WI38 (cell line): ENCODE data around the gene SYNGR2.

Experiments used
- H3K4me3 ChIP-seq: 2 replicates; pipeline ENCODE4 v1.5.1; 2011; ENCODE audit warnings: low read depth, mild to moderate bottlenecking, control low read depth, low read length
- TF ChIP-seq, protein P1 (sequence below): IDR thresholded peaks from 2 replicates; pipeline ENCODE4 v1.5.1; 2012; ENCODE audit warnings: low read depth, mild to moderate bottlenecking, control low read depth, low read length

The SYNGR2 gene

DNA sequence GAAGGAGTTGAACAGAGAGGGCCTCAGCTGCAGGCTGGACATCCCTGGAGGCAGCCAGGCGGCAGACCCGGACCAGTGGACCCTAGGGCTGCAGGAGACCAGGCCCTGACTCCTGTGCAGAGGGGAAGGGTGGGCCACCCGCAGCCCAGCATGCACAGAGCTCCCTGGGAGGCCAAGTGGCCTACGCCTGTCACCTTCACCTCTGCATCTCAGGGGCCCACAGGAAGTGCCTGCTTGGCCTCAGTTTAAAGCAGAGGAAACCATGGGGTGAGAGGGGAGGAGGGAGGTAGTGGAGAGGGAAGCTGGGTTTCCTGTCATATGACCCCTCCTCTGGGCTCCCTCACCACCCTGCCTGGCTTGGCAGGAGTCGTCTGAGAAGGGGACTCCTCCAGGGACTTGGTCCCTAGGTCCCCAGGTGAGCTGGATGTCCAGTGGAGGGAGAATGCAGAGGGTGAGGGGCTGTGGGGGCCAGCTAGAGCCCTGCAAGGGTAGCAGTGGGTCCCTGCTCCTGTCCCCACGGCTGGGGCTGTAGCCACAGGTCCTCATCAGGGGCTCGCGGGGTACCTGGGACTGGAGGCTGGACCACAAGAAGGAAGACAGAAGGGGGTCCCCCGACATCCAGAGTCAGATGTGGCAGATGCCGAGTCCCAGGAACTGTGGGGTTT lies 37.8 kb upstream of the SYNGR2 start, which contains the start of gene TMC8:
Gene TMC8, plus strand, starts transcription at position 335 of the 665 bp plus-strand sequence. CDS start 818 bp downstream, outside the sequence.
- TF ChIP-seq, protein P1, sequence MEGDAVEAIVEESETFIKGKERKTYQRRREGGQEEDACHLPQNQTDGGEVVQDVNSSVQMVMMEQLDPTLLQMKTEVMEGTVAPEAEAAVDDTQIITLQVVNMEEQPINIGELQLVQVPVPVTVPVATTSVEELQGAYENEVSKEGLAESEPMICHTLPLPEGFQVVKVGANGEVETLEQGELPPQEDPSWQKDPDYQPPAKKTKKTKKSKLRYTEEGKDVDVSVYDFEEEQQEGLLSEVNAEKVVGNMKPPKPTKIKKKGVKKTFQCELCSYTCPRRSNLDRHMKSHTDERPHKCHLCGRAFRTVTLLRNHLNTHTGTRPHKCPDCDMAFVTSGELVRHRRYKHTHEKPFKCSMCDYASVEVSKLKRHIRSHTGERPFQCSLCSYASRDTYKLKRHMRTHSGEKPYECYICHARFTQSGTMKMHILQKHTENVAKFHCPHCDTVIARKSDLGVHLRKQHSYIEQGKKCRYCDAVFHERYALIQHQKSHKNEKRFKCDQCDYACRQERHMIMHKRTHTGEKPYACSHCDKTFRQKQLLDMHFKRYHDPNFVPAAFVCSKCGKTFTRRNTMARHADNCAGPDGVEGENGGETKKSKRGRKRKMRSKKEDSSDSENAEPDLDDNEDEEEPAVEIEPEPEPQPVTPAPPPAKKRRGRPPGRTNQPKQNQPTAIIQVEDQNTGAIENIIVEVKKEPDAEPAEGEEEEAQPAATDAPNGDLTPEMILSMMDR = no peak
- no peak within 1 kb of the TSS for H3K4me3 ChIP-seq

DNA sequence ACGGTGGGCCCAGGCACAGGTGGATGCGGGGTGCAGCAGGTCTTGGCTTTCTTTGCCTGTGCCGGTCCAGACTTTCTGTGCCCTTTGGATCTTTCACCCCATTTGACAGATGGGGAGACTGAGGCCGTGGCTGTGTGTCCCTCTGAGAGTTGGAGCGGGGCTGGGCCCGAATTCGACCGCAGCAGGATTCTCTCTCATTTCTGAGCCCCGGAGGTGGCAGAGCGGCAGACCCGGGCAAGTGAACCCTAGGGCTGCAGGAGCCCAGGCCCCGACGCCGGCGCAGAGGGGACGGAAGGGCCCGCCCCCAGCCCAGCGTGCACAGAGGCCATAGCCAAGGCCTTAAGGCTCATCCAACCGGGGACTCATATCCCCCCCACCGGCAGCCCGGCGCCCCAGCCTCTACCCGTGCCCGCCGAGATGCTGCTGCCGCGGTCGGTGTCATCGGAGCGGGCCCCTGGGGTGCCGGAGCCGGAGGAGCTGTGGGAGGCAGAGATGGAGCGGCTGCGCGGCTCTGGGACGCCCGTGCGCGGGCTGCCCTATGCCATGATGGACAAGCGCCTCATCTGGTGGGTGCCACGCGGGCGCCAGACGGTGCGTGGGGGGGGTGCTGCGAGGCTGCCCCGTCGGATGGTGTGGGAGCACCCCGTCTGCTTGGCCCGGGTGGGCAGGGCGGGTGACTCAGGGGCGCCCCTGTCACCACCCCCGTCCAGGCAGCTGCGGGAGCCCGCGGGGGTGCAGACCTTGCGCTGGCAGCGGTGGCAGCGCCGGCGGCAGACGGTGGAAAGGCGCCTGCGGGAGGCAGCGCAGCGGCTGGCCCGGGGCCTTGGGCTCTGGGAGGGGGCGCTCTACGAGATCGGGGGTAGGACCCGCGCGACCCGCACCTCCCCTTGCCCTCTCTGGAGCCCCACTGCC lies 37.0 kb upstream of the SYNGR2 start:
- TF ChIP-seq, protein P1 = no peak
- H3K4me3 ChIP-seq = no peak overlapping the region

DNA sequence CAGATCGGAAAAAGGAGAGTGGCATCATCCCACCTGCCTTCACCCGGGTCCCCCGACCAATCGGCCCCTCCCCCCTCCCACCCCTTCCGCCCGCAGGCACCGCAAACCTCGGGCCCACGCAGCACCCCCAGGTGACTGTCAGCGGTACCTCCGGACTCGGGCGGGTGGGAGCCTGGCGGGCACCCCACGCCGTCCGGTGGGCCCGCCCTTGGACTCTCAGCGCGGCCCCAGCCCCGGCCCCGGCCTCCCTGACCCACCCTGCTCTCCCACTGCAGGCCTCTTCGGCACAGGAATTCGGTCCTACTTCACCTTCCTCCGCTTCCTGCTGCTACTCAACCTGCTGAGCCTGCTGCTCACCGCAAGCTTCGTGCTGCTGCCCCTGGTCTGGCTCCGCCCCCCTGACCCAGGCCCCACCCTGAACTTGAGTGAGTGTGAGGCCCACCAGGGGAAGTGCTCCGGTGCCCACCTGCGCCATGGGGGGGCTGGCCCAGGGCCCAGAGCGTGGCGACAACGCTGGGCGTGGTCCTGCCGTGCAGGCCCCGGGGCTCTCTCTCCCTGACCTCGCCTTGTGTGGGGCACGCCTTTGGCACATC lies 36.2 kb upstream of the SYNGR2 start:
- TF ChIP-seq, protein P1 = no peak
- H3K4me3 ChIP-seq = no peak overlapping the region

DNA sequence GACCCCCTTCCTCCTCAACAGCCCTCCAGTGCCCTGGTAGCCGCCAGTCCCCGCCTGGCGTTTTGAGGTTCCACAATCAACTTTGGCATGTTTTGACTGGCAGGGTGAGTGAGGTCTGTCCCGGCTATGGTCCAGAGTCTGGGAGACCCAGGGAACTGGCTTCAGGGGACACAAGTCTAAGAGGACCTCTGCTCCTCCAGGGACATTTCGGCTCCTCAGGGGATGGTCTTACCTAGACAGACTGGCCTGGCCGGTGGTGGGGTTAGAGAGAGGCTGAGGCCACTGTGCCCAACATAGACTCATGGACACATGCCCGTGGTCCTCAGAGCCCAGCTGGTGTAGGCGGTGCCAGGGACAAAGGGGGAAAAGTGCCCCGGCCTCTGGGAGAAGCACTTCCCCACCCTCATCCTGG lies 35.6 kb upstream of the SYNGR2 start:
- TF ChIP-seq, protein P1 = no peak
- no peak overlapping the region for H3K4me3 ChIP-seq

DNA sequence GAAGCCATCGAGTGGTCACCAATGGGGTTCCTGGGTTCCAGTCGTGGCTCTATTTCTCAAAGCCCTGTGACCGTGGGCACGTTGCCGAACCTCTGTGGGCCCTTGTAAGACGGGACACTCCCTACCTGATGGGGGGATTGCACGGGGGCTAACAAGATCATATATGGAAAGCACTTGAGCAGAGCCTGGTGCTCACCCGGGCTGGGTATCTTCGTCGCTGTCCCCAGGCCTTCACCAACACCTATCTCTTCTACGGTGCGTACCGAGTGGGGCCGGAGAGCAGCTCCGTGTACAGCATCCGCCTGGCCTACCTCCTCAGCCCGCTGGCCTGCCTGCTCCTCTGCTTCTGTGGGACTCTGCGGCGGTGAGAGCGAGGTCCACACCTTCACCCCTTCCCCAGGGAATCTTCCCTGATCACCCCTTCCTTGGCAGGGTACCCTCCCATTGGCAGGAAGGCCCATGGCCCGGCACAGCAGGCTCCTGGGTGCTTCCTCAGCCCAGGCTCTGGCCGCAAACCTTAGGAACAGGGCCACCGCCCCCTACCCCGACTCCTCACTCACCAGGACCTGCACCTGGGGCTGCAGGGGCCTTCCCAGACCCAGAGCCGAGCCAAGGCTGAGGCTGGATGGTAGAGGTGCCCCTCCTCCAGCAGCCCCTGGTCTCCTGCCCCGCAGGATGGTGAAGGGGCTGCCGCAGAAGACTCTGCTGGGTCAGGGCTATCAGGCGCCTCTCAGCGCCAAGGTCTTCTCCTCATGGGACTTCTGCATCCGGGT lies 35.0 kb upstream of the SYNGR2 start:
- H3K4me3 ChIP-seq = no peak overlapping the region

More for the DNA sequence above, 35.0 kb upstream of the SYNGR2 start:
- TF ChIP-seq, protein P1 = no peak
